Thyroid gland (tissue), 4 donors: ENCODE results near the gene PINK1. TPM values are rescaled to one million over a fixed set of nuclear protein-coding genes. Genes with fewer than 3 reads are reported as not detected.

Experiments
- DNase-seq, 2 donors: peaks; one replicate each; pipeline ENCODE4 v3.0.0-alpha.2; 2019
- H3K27ac ChIP-seq, 3 donors: fragments of 200-600 bp; sonication (generic); 1 replicate in 2 of 3; 2 replicates in 1 of 3; pipeline ENCODE4 v1.5.1; 2016 to 2019; ENCODE audit warnings: mild to moderate bottlenecking in 1 of 3, moderate library complexity in 1 of 3
- H3K27me3 ChIP-seq: fragments of 200-600 bp; sonication (generic); one replicate; pipeline ENCODE4 v1.5.1; 2019
- H3K36me3 ChIP-seq, 2 donors: fragments of 200-600 bp; sonication (generic); one replicate each; pipeline ENCODE4 v1.5.1; 2016 to 2019
- H3K4me1 ChIP-seq, 2 donors: fragments of 200-600 bp; sonication (generic); one replicate each; pipeline ENCODE4 v1.5.1; 2017 to 2019
- H3K4me3 ChIP-seq, 3 donors: fragments of 200-600 bp; sonication (generic); replicated peaks in 1 of 3; 1 replicate in 2 of 3; 2 replicates in 1 of 3; pipeline ENCODE4 v1.5.1; 2016; ENCODE audit warnings: mild to moderate bottlenecking in 1 of 3
- H3K9me3 ChIP-seq: fragments of 200-600 bp; sonication (generic); one replicate; pipeline ENCODE4 v1.5.1; 2017
- POLR2A ChIP-seq, 2 donors: fragments of 450-650 bp; IDR thresholded peaks; one replicate each; pipeline ENCODE4 v1.6.1; 2017; ENCODE audit warnings: antibody characterized with exemption in 2 of 2, mild to moderate bottlenecking in 2 of 2, moderate library complexity in 1 of 2
- WGBS, 2 donors: methylation state at CpG; one replicate each; pipeline ENCODE4 v1.1.5; 2017; 5-methylcytosine and 5-hydroxymethylcytosine counted together
- intact Hi-C: fragments of 100-400 bp; cut with DNase I; formaldehyde crosslinking; loops from one replicate; pipeline ENCODE4 v1.15.1; 2023
- total RNA-seq, 4 donors: library from RNA; depleted of rRNA; stranded (reverse); fragments of >200 nt; gene quantifications; one replicate each; pipeline ENCODE4 v1.2.3, GENCODE V29; 2016
- TF ChIP-seq, protein P1 (sequence below), 6 experiments: fragments of 200-600 bp in 3 of 6; fragments of 450-650 bp in 3 of 6; sonication (generic) in 3 of 6; IDR thresholded peaks; one replicate each; pipeline ENCODE4 v1.5.1; 2016 to 2019; ENCODE audit warnings: antibody characterized with exemption in 6 of 6, mild to moderate bottlenecking in 2 of 6, inconsistent platforms in 1 of 6, moderate library complexity in 1 of 6

PINK1 gene
- total RNA-seq, 4 donors from 2014 or later = 144 to 171 (median 151) TPM

GRCh38 chr1:20625176-20626097 lies 7.8 kb upstream of the PINK1 start:
- Histone ChIP-seq H3K4me3 (no peak overlapping the region), H3K36me3 (no peaks in the 10 kb centered on the region), H3K9me3 (no peaks in the 10 kb centered on the region), H3K27ac (no peak overlapping the region), H3K27me3 (no peaks in the 10 kb centered on the region), H3K4me1 (no peaks in the 10 kb centered on the region)
- 62 to 79% methylated on average over 3 of the region's 3 CpGs for WGBS, 2 donors
- TF ChIP-seq, protein P1, sequence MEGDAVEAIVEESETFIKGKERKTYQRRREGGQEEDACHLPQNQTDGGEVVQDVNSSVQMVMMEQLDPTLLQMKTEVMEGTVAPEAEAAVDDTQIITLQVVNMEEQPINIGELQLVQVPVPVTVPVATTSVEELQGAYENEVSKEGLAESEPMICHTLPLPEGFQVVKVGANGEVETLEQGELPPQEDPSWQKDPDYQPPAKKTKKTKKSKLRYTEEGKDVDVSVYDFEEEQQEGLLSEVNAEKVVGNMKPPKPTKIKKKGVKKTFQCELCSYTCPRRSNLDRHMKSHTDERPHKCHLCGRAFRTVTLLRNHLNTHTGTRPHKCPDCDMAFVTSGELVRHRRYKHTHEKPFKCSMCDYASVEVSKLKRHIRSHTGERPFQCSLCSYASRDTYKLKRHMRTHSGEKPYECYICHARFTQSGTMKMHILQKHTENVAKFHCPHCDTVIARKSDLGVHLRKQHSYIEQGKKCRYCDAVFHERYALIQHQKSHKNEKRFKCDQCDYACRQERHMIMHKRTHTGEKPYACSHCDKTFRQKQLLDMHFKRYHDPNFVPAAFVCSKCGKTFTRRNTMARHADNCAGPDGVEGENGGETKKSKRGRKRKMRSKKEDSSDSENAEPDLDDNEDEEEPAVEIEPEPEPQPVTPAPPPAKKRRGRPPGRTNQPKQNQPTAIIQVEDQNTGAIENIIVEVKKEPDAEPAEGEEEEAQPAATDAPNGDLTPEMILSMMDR (IDR thresholded peaks at IDR 0.05) = no peak
- TF ChIP-seq POLR2A (IDR thresholded peaks at IDR 0.05) = no peak
- intact Hi-C loops = no loop called here
- no peak for DNase-seq

DNA sequence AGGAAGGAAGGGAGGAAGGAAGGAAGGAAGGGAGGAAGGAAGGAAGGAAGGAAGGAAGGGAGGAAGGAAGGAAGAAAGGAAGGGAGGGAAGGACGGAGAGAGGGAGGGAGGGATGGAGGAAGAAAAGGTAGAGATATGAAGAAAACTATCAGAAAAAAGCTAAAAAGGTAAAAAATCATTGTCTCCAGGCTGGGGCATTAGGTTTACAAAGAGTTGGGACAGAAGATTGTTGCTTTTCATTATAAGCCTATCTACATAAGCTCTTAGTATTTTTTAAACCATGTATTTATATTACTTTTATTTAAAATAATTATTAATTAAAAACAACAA lies 7.2 kb upstream of the PINK1 start:
- Histone ChIP-seq H3K27ac (no peak overlapping the region), H3K4me1 (no peaks in the 10 kb centered on the region), H3K9me3 (no peaks in the 10 kb centered on the region), H3K4me3 (no peak overlapping the region), H3K36me3 (no peaks in the 10 kb centered on the region), H3K27me3 (no peaks in the 10 kb centered on the region)
- DNase-seq = no peak
- intact Hi-C loops = no loop called here
- whole genome bisulfite sequencing, 2 donors = 59 to 74% methylated on average over 1 of the region's 1 CpG
- TF ChIP-seq POLR2A (IDR thresholded peaks at IDR 0.05) = no peak
- TF ChIP-seq, protein P1 (IDR thresholded peaks at IDR 0.05) = no peak

DNA sequence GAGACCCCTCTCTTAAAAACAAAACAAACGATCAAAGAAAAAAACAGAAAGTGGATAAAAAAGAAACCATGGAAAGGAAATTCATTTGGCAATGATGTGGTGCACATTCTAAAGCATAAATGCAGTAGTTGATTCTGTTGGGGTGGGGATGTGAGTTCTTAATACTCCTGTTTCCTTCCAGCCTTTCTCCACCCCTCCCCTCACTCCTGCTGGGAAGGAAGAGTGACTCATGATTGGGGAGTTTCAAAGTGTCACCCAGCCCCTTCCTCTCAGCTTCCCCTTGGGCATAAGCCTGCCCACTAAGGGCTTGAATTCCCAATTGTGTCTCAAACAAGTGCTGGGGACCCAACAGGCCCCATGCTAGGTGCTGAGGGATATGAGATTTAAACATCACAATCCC lies 6.7 kb upstream of the PINK1 start:
- Histone ChIP-seq H3K27me3 (no peaks in the 10 kb centered on the region), H3K4me1 (no peaks in the 10 kb centered on the region), H3K27ac (no peak overlapping the region), H3K9me3 (no peaks in the 10 kb centered on the region), H3K36me3 (no peaks in the 10 kb centered on the region), H3K4me3 (no peak overlapping the region)
- intact Hi-C loops = no loop called here
- WGBS, 2 donors = 50 to 70% methylated on average over 1 of the region's 1 CpG
- TF ChIP-seq, protein P1 (IDR thresholded peaks at IDR 0.05) = no peak
- no peak for TF ChIP-seq POLR2A (IDR thresholded peaks at IDR 0.05)
- DNase-seq = no peak

GRCh38 chr1:20630729-20631128 lies 2.5 kb upstream of the PINK1 start:
- H3K9me3 ChIP-seq = no peaks in the 10 kb centered on the region
- H3K4me1 ChIP-seq = peaks cover 8 to 11% of the 10 kb centered on the region in 2 donors
- no peaks in the 10 kb centered on the region for H3K27me3 ChIP-seq
- WGBS, 2 donors = 19 to 20% methylated on average over 4 of the region's 4 CpGs
- TF ChIP-seq POLR2A (IDR thresholded peaks at IDR 0.05) = no peak
- TF ChIP-seq, protein P1 (IDR thresholded peaks at IDR 0.05) = no peak
- DNase-seq = no peak
- H3K36me3 ChIP-seq = no peaks in the 10 kb centered on the region
- no peak overlapping the region for H3K4me3 ChIP-seq
- H3K27ac ChIP-seq = no peak overlapping the region
- intact Hi-C loops = no loop called here

GRCh38 chr1:20632386-20632785 lies 872 bp upstream of the PINK1 start:
- H3K36me3 ChIP-seq = peaks cover 0 to 1% of the 10 kb centered on the region in 2 donors
- DNase-seq = no peak
- peaks cover 10 to 11% of the 10 kb centered on the region in 2 donors for H3K4me1 ChIP-seq
- no peak for TF ChIP-seq POLR2A (IDR thresholded peaks at IDR 0.05)
- TF ChIP-seq, protein P1 (IDR thresholded peaks at IDR 0.05) = no peak
- H3K27me3 ChIP-seq = no peaks in the 10 kb centered on the region
- H3K27ac ChIP-seq = no peak overlapping the region
- 96 to 98% methylated on average over 3 of the region's 3 CpGs for WGBS, 2 donors
- no peaks in the 10 kb centered on the region for H3K9me3 ChIP-seq
- intact Hi-C loops = no loop called here
- no peak overlapping the region for H3K4me3 ChIP-seq
